ENCODE results near the gene DNAAF5.

GRCh38 chr7:744854-745430, 18.4 kb downstream of the DNAAF5 start:
- TF ChIP-seq SPI1 (IDR thresholded peaks at IDR 0.05; ENCODE audit: low read depth, low read length) (no peak), TAF1 (IDR thresholded peaks at IDR 0.05; ENCODE audit: low read depth, low read length) (no peak), POLR2A (IDR thresholded peaks at IDR 0.05; ENCODE audit: low read depth, low read length) (no peak), POLR2AphosphoS5 (IDR thresholded peaks at IDR 0.05; ENCODE audit: low read depth, low read length) (no peak)
